ENCODE measurements around the gene UNC5C. TPM values are rescaled to one million over a fixed set of nuclear protein-coding genes. Genes with fewer than 3 reads are reported as not detected.

The UNC5C gene
- total RNA-seq, 1 donor from 2014 or later = 76.7 TPM

- H3K36me3 Mint-ChIP-seq = peaks cover 10% of the 10 kb centered on the region
- peaks cover 32% of the 10 kb centered on the region for H3K4me1 Mint-ChIP-seq
- H3K9me3 Mint-ChIP-seq = peaks cover 3% of the 10 kb centered on the region
- TF ChIP-seq, protein P1, sequence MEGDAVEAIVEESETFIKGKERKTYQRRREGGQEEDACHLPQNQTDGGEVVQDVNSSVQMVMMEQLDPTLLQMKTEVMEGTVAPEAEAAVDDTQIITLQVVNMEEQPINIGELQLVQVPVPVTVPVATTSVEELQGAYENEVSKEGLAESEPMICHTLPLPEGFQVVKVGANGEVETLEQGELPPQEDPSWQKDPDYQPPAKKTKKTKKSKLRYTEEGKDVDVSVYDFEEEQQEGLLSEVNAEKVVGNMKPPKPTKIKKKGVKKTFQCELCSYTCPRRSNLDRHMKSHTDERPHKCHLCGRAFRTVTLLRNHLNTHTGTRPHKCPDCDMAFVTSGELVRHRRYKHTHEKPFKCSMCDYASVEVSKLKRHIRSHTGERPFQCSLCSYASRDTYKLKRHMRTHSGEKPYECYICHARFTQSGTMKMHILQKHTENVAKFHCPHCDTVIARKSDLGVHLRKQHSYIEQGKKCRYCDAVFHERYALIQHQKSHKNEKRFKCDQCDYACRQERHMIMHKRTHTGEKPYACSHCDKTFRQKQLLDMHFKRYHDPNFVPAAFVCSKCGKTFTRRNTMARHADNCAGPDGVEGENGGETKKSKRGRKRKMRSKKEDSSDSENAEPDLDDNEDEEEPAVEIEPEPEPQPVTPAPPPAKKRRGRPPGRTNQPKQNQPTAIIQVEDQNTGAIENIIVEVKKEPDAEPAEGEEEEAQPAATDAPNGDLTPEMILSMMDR (IDR thresholded peaks at IDR 0.05; ENCODE audit: unreplicated experiment) = no peak
- no peaks in the 10 kb centered on the region for H3K27me3 Mint-ChIP-seq (ENCODE audit: low read depth)
- no peak for DNase-seq (ENCODE audit: low spot score in 2 of 2, unreplicated experiment in 2 of 2)
- no peak overlapping the region for H3K27ac Mint-ChIP-seq
- H3K4me3 Mint-ChIP-seq = no peak overlapping the region
Observed at GRCh38 chr4:95515589-95515988, 33.2 kb downstream of the UNC5C start.

GRCh38 chr4:95513022-95513421, 35.8 kb downstream of the UNC5C start:
- Mint-ChIP-seq H3K27me3 (ENCODE audit: low read depth) (no peaks in the 10 kb centered on the region), H3K4me3 (no peak overlapping the region)

GRCh38 chr4:95511477-95511876, 37.3 kb downstream of the UNC5C start:
- H3K36me3 Mint-ChIP-seq = peaks cover 4% of the 10 kb centered on the region
- no peak overlapping the region for H3K4me3 Mint-ChIP-seq
- DNase-seq (ENCODE audit: low spot score in 2 of 2, unreplicated experiment in 2 of 2) = no peak
- peaks cover 30% of the 10 kb centered on the region for H3K4me1 Mint-ChIP-seq
- no peak overlapping the region for H3K27ac Mint-ChIP-seq
- TF ChIP-seq, protein P1 (IDR thresholded peaks at IDR 0.05; ENCODE audit: unreplicated experiment) = no peak
- H3K9me3 Mint-ChIP-seq = no peaks in the 10 kb centered on the region
- H3K27me3 Mint-ChIP-seq (ENCODE audit: low read depth) = no peaks in the 10 kb centered on the region

More at GRCh38 chr4:95513022-95513421, 35.8 kb downstream of the UNC5C start:
- no peak for DNase-seq (ENCODE audit: low spot score in 2 of 2, unreplicated experiment in 2 of 2)
- H3K9me3 Mint-ChIP-seq = no peaks in the 10 kb centered on the region
- TF ChIP-seq, protein P1 (IDR thresholded peaks at IDR 0.05; ENCODE audit: unreplicated experiment) = no peak
- peaks cover 33% of the 10 kb centered on the region for H3K4me1 Mint-ChIP-seq
- H3K27ac Mint-ChIP-seq = no peak overlapping the region
- H3K36me3 Mint-ChIP-seq = peaks cover 4% of the 10 kb centered on the region

- no peaks in the 10 kb centered on the region for H3K27me3 Mint-ChIP-seq (ENCODE audit: low read depth)
- TF ChIP-seq, protein P1 (IDR thresholded peaks at IDR 0.05; ENCODE audit: unreplicated experiment) = no peak
Observed at GRCh38 chr4:95510877-95511276, 37.9 kb downstream of the UNC5C start.

GRCh38 chr4:95510145-95510544, 38.6 kb downstream of the UNC5C start:
- Mint-ChIP-seq H3K4me1 (peaks cover 40% of the 10 kb centered on the region), H3K36me3 (peaks cover 4% of the 10 kb centered on the region), H3K4me3 (no peak overlapping the region), H3K27ac (no peak overlapping the region), H3K9me3 (no peaks in the 10 kb centered on the region), H3K27me3 (ENCODE audit: low read depth) (no peaks in the 10 kb centered on the region)
- TF ChIP-seq, protein P1 (IDR thresholded peaks at IDR 0.05; ENCODE audit: unreplicated experiment) = peak; percentile 74
- no peak for DNase-seq (ENCODE audit: low spot score in 2 of 2, unreplicated experiment in 2 of 2)

More at GRCh38 chr4:95510877-95511276, 37.9 kb downstream of the UNC5C start:
- Mint-ChIP-seq H3K9me3 (no peaks in the 10 kb centered on the region), H3K4me3 (no peak overlapping the region), H3K27ac (peak overlapping the region; percentile 21), H3K4me1 (peaks cover 33% of the 10 kb centered on the region), H3K36me3 (peaks cover 4% of the 10 kb centered on the region)
- no peak for DNase-seq (ENCODE audit: low spot score in 2 of 2, unreplicated experiment in 2 of 2)

- Mint-ChIP-seq H3K27me3 (ENCODE audit: low read depth) (no peaks in the 10 kb centered on the region), H3K4me3 (no peak overlapping the region), H3K27ac (peak overlapping the region; percentile 39)
Observed at GRCh38 chr4:95508421-95508820, 40.4 kb downstream of the UNC5C start.

More at GRCh38 chr4:95508421-95508820, 40.4 kb downstream of the UNC5C start:
- no peak for DNase-seq (ENCODE audit: low spot score in 2 of 2, unreplicated experiment in 2 of 2)
- Mint-ChIP-seq H3K9me3 (no peaks in the 10 kb centered on the region), H3K36me3 (peaks cover 9% of the 10 kb centered on the region), H3K4me1 (peaks cover 54% of the 10 kb centered on the region)
- TF ChIP-seq, protein P1 (IDR thresholded peaks at IDR 0.05; ENCODE audit: unreplicated experiment) = no peak
